H9 (cell line): ENCODE results near the gene ZNF346. TPM values are rescaled to one million over a fixed set of nuclear protein-coding genes. Genes with fewer than 3 reads are reported as not detected.

Experiments used
- DNase-seq: peaks from one replicate; pipeline ENCODE4 v3.0.0-alpha.2; 2017
- H2AFZ ChIP-seq: one replicate; pipeline ENCODE4 v1.6.1; 2013; ENCODE audit warnings: mild to moderate bottlenecking, low read length, control low read depth, moderate library complexity
- H2AK5ac ChIP-seq: 2 replicates; pipeline ENCODE4 v1.6.1; 2013; ENCODE audit warnings: low read length, control low read depth, mixed read lengths; ENCODE audit not compliant: insufficient read length
- H2BK120ac ChIP-seq: one replicate; pipeline ENCODE4 v1.6.1; 2013; ENCODE audit warnings: low read depth, mild to moderate bottlenecking, low read length, control low read depth, inconsistent platforms; ENCODE audit not compliant: poor library complexity, severe bottlenecking
- H2BK12ac ChIP-seq: 2 replicates; pipeline ENCODE4 v1.6.1; 2013; ENCODE audit warnings: low read length, control low read depth, mixed read lengths, low read depth; ENCODE audit not compliant: insufficient read length
- H2BK15ac ChIP-seq: 2 replicates; pipeline ENCODE4 v1.6.1; 2013; ENCODE audit warnings: low read depth, low read length, control low read depth
- H2BK20ac ChIP-seq: one replicate; pipeline ENCODE4 v1.6.1; 2013; ENCODE audit warnings: low read depth, mild to moderate bottlenecking, low read length, control low read depth, inconsistent platforms; ENCODE audit not compliant: poor library complexity, severe bottlenecking
- H2BK5ac ChIP-seq: 2 replicates; pipeline ENCODE4 v1.6.1; 2013; ENCODE audit warnings: low read length, control low read depth, mixed read lengths; ENCODE audit not compliant: insufficient read length
- H3K14ac ChIP-seq: 2 replicates; pipeline ENCODE4 v1.6.1; 2013; ENCODE audit warnings: low read length, control low read depth; ENCODE audit not compliant: insufficient read depth
- H3K18ac ChIP-seq: 2 replicates; pipeline ENCODE4 v1.6.1; 2013; ENCODE audit warnings: low read depth, mild to moderate bottlenecking, mixed read lengths, low read length, control low read depth; ENCODE audit not compliant: insufficient read length
- H3K23ac ChIP-seq: 2 replicates; pipeline ENCODE4 v1.6.1; 2013; ENCODE audit warnings: low read length, control low read depth, mixed read lengths, low read depth; ENCODE audit not compliant: insufficient read length
- H3K23me2 ChIP-seq: 2 replicates; pipeline ENCODE4 v1.6.1; 2013; ENCODE audit warnings: low read depth, mild to moderate bottlenecking, mixed read lengths, low read length, control low read depth; ENCODE audit not compliant: insufficient read length, poor library complexity, severe bottlenecking
- H3K27ac ChIP-seq: 2 replicates; pipeline ENCODE4 v1.5.1; 2013; ENCODE audit warnings: low read length, control low read depth, mixed read lengths, low read depth; ENCODE audit not compliant: insufficient read length
- H3K27me3 ChIP-seq: 2 replicates; pipeline ENCODE4 v1.6.1; 2013; ENCODE audit warnings: low read length, control low read depth, inconsistent platforms; ENCODE audit not compliant: insufficient read depth
- H3K4ac ChIP-seq: 2 replicates; pipeline ENCODE4 v1.6.1; 2013; ENCODE audit warnings: low read depth, mild to moderate bottlenecking, control low read depth, inconsistent platforms, low read length, moderate library complexity
- H3K4me1 ChIP-seq: 2 replicates; pipeline ENCODE4 v1.6.1; 2013; ENCODE audit warnings: low read length, control low read depth, inconsistent platforms; ENCODE audit not compliant: insufficient read depth
- H3K4me2 ChIP-seq: 2 replicates; pipeline ENCODE4 v1.6.1; 2013; ENCODE audit warnings: low read length, control low read depth, mixed read lengths; ENCODE audit not compliant: insufficient read length, insufficient read depth
- H3K56ac ChIP-seq: 2 replicates; pipeline ENCODE4 v1.6.1; 2013; ENCODE audit warnings: low read depth, mild to moderate bottlenecking, mixed read lengths, low read length, control low read depth; ENCODE audit not compliant: insufficient read length
- H3K79me1 ChIP-seq: 2 replicates; pipeline ENCODE4 v1.6.1; 2013; ENCODE audit warnings: low read depth, mild to moderate bottlenecking, moderate library complexity, low read length, control low read depth, inconsistent platforms; ENCODE audit not compliant: insufficient read depth, poor library complexity, severe bottlenecking
- H3K79me2 ChIP-seq: 2 replicates; pipeline ENCODE4 v1.6.1; 2013; ENCODE audit warnings: low read length, control low read depth, inconsistent platforms; ENCODE audit not compliant: insufficient read depth
- H3K9ac ChIP-seq: 2 replicates; pipeline ENCODE4 v1.6.1; 2013; ENCODE audit warnings: low read length, control low read depth, mixed read lengths; ENCODE audit not compliant: insufficient read length; ENCODE audit errors: extremely low read depth
- H3K9me3 ChIP-seq: one replicate; pipeline ENCODE4 v1.6.1; 2013; ENCODE audit warnings: low read depth, low read length, inconsistent platforms; ENCODE audit not compliant: control insufficient read depth
- H3T11ph ChIP-seq: one replicate; pipeline ENCODE4 v1.6.1; 2013; ENCODE audit warnings: mild to moderate bottlenecking, low read length, control low read depth, inconsistent platforms
- H4K20me1 ChIP-seq: one replicate; pipeline ENCODE4 v1.6.1; 2013; ENCODE audit not compliant: control insufficient read depth, insufficient read length, insufficient read depth
- H4K5ac ChIP-seq: 2 replicates; pipeline ENCODE4 v1.6.1; 2013; ENCODE audit warnings: low read depth, mild to moderate bottlenecking, mixed read lengths, low read length, control low read depth; ENCODE audit not compliant: insufficient read length
- H4K8ac ChIP-seq: replicated peaks from 2 replicates; pipeline ENCODE4 v1.6.1; 2013; ENCODE audit warnings: low read length, control low read depth, mixed read lengths, low read depth; ENCODE audit not compliant: insufficient read length
- H4K91ac ChIP-seq: 2 replicates; pipeline ENCODE4 v1.6.1; 2013; ENCODE audit warnings: low read depth, mild to moderate bottlenecking, moderate library complexity, mixed read lengths, low read length, control low read depth; ENCODE audit not compliant: insufficient read length
- H3K27ac Mint-ChIP-seq, 3 experiments: 2 replicates in 2 of 3; 3 replicates in 1 of 3; pipeline ENCODE4 v1.8.0; 2020 to 2021; ENCODE audit warnings: mixed read lengths in 3 of 3, mild to moderate bottlenecking in 1 of 3, moderate library complexity in 1 of 3
- H3K27me3 Mint-ChIP-seq: 2 replicates; pipeline ENCODE4 v1.8.0; 2021; ENCODE audit warnings: low read depth, mild to moderate bottlenecking, moderate library complexity, mixed read lengths
- H3K36me3 Mint-ChIP-seq, 3 experiments: 2 replicates in 2 of 3; 3 replicates in 1 of 3; pipeline ENCODE4 v1.8.0; 2020 to 2021; ENCODE audit warnings: low read depth in 3 of 3, mixed read lengths in 3 of 3; ENCODE audit not compliant: insufficient read depth in 1 of 3
- H3K4me1 Mint-ChIP-seq, 2 experiments: 2 replicates each; pipeline ENCODE4 v1.8.0; 2020; ENCODE audit warnings: mixed read lengths in 2 of 2
- H3K4me3 Mint-ChIP-seq, 2 experiments: 2 replicates in 1 of 2; 3 replicates in 1 of 2; pipeline ENCODE4 v1.8.0; 2020 to 2021; ENCODE audit warnings: mild to moderate bottlenecking in 2 of 2, mixed read lengths in 2 of 2, moderate library complexity in 1 of 2
- H3K9me3 Mint-ChIP-seq, 2 experiments: 2 replicates in 1 of 2; 3 replicates in 1 of 2; pipeline ENCODE4 v1.8.0; 2020; ENCODE audit warnings: mild to moderate bottlenecking in 2 of 2, mixed read lengths in 2 of 2, moderate library complexity in 1 of 2
- CTCF ChIP-seq: fragments of 200-600 bp; sonication (generic); conservative IDR thresholded peaks from 3 replicates; pipeline ENCODE4 v1.8.0; 2021; ENCODE audit warnings: antibody characterized with exemption, mild to moderate bottlenecking
- WGBS: extraction: QIAGEN DNeasy Blood & Tissue Kit; methylation state at CpG from one replicate; pipeline ENCODE4 v1.1.7; 2013; ENCODE audit warnings: missing lambda C conversion rate, low lambda C conversion rate, mixed read lengths; ENCODE audit not compliant: insufficient read length; ENCODE audit errors: extremely low coverage; 5-methylcytosine and 5-hydroxymethylcytosine counted together
- total RNA-seq: library from RNA; stranded (reverse); gene quantifications from 2 replicates; pipeline ENCODE4 v1.2.1, GENCODE V29; 2021

ZNF346 gene
- total RNA-seq, 1 experiment from 2014 or later, result 22.7 TPM

- no peak overlapping the region for H3T11ph ChIP-seq
- no peak overlapping the region for H3K4me2 ChIP-seq
- H3K79me1 ChIP-seq, result no peaks in the 10 kb centered on the region
- H3K36me3 Mint-ChIP-seq, result peaks cover 0 to 2% (median 0%) of the 10 kb centered on the region in 3 experiments; a peak in 1 of 7 replicates
- H2BK120ac ChIP-seq, result no peak overlapping the region
- no peak overlapping the region for H3K23ac ChIP-seq
- no peak overlapping the region for H4K91ac ChIP-seq
- H2BK20ac ChIP-seq, result no peak overlapping the region
- no peaks in the 10 kb centered on the region for H3K9me3 Mint-ChIP-seq
- TF ChIP-seq CTCF, result no peak
- no peak overlapping the region for H3K18ac ChIP-seq
- H3K27ac ChIP-seq, result no peak overlapping the region
- H3K79me2 ChIP-seq, result no peaks in the 10 kb centered on the region
- H3K27me3 Mint-ChIP-seq, result peaks cover 5% of the 10 kb centered on the region; the same call in 1 of the 2 replicates
- no peak overlapping the region for H2BK12ac ChIP-seq
- H2BK15ac ChIP-seq, result no peak overlapping the region
- no peaks in the 10 kb centered on the region for H3K23me2 ChIP-seq
- no peak overlapping the region; a peak in 1 of 5 replicates for H3K4me3 Mint-ChIP-seq
- no peak overlapping the region for H4K8ac ChIP-seq
- H2AFZ ChIP-seq, result no peak overlapping the region
- no peak overlapping the region for H3K27ac Mint-ChIP-seq
- H3K4me1 ChIP-seq, result no peaks in the 10 kb centered on the region
- H3K9me3 ChIP-seq, result no peaks in the 10 kb centered on the region
- no peaks in the 10 kb centered on the region for H3K27me3 ChIP-seq
- H4K5ac ChIP-seq, result no peak overlapping the region
- no peak overlapping the region for H3K56ac ChIP-seq
- H2AK5ac ChIP-seq, result no peak overlapping the region
- H3K4ac ChIP-seq, result no peak overlapping the region
- no peaks in the 10 kb centered on the region for H4K20me1 ChIP-seq
- H2BK5ac ChIP-seq, result no peak overlapping the region
- H3K4me1 Mint-ChIP-seq, result peaks cover 15 to 17% of the 10 kb centered on the region in 2 experiments
- no peak overlapping the region for H3K9ac ChIP-seq
- H3K14ac ChIP-seq, result no peak overlapping the region
- WGBS, result no CpG with 5 or more reads among the region's 5 CpGs
- DNase-seq, result no peak
Measured at GRCh38 chr5:177112589-177113220, 90.2 kb downstream of the ZNF346 start.
